DOHH2 (cell line): Measurements from ENCODE around the gene KCNG4.

Experiments
- H3F3A ChIP-seq: fragments of 200-600 bp; sonication (generic), shearing (Covaris generic); 2 replicates; pipeline ENCODE4 v1.6.0; 2016; ENCODE audit warnings: antibody characterized with exemption, mild to moderate bottlenecking; ENCODE audit not compliant: control insufficient read depth, insufficient read depth
- H3K27ac ChIP-seq: fragments of 200-600 bp; sonication (generic); 2 replicates; pipeline ENCODE4 v1.5.1; 2014; ENCODE audit warnings: low read depth, mild to moderate bottlenecking, low read length, moderate library complexity
- H3K27me3 ChIP-seq: fragments of 200-600 bp; sonication (generic); 2 replicates; pipeline ENCODE4 v1.6.1; 2014; ENCODE audit warnings: mild to moderate bottlenecking, low read length, mixed read lengths; ENCODE audit not compliant: control insufficient read depth
- H3K36me3 ChIP-seq: fragments of 200-600 bp; sonication (generic); 2 replicates; pipeline ENCODE4 v1.6.1; 2014; ENCODE audit warnings: mild to moderate bottlenecking, low read length, moderate library complexity, mixed read lengths; ENCODE audit not compliant: control insufficient read depth
- H3K4me1 ChIP-seq: fragments of 200-600 bp; sonication (generic); 2 replicates; pipeline ENCODE4 v1.6.1; 2014; ENCODE audit warnings: mild to moderate bottlenecking, low read length, mixed read lengths; ENCODE audit not compliant: control insufficient read depth
- H3K4me2 ChIP-seq: fragments of 200-600 bp; sonication (generic); 2 replicates; pipeline ENCODE4 v1.6.0; 2014; ENCODE audit warnings: mild to moderate bottlenecking, low read length, moderate library complexity
- H3K4me3 ChIP-seq: fragments of 200-600 bp; sonication (generic); 2 replicates; pipeline ENCODE4 v1.5.1; 2014; ENCODE audit warnings: mild to moderate bottlenecking, low read length, mixed read lengths
- H3K79me2 ChIP-seq: fragments of 200-600 bp; sonication (generic); 2 replicates; pipeline ENCODE4 v1.6.1; 2014; ENCODE audit warnings: mild to moderate bottlenecking, low read length, mixed read lengths; ENCODE audit not compliant: control insufficient read depth
- H3K9me2 ChIP-seq: fragments of 200-600 bp; sonication (generic); replicated peaks from 2 replicates; pipeline ENCODE4 v1.6.1; 2014; ENCODE audit warnings: mild to moderate bottlenecking, low read length, mixed read lengths; ENCODE audit not compliant: control insufficient read depth
- H3K9me3 ChIP-seq: fragments of 200-600 bp; sonication (generic); 2 replicates; pipeline ENCODE4 v1.6.1; 2014; ENCODE audit warnings: antibody characterized with exemption, low read length, mixed read lengths; ENCODE audit not compliant: control insufficient read depth, insufficient read depth
- H4K20me1 ChIP-seq: fragments of 200-600 bp; sonication (generic); 2 replicates; pipeline ENCODE4 v1.6.0; 2014; ENCODE audit warnings: low read depth, mild to moderate bottlenecking, antibody characterized with exemption, low read length, moderate library complexity; ENCODE audit not compliant: control insufficient read depth, insufficient read depth
- CTCF ChIP-seq: fragments of 200-600 bp; sonication (generic); IDR thresholded peaks from one replicate; pipeline ENCODE4 v1.5.1; 2014; ENCODE audit warnings: antibody characterized with exemption, mild to moderate bottlenecking, low read depth, low read length; ENCODE audit not compliant: poor library complexity, severe bottlenecking
- EZH2phosphoT487 ChIP-seq: fragments of 200-600 bp; sonication (generic); IDR thresholded peaks from 2 replicates; pipeline ENCODE4 v1.6.1; 2017; ENCODE audit warnings: borderline replicate concordance, mild to moderate bottlenecking, antibody characterized with exemption, low read length, moderate library complexity, mixed read lengths

The KCNG4 gene

GRCh38 chr16:84284154-84284722 is 44.4 kb upstream of the KCNG4 start:
- Histone ChIP-seq H3K27ac (no peak overlapping the region), H3K4me1 (no peaks in the 10 kb centered on the region), H3K79me2 (no peaks in the 10 kb centered on the region), H3F3A (no peaks in the 10 kb centered on the region), H3K4me3 (no peak overlapping the region), H3K9me2 (no peaks in the 10 kb centered on the region), H3K36me3 (no peaks in the 10 kb centered on the region), H3K27me3 (peaks cover 8% of the 10 kb centered on the region), H3K4me2 (no peak overlapping the region), H3K9me3 (no peaks in the 10 kb centered on the region), H4K20me1 (no peaks in the 10 kb centered on the region)
- no peak for TF ChIP-seq CTCF
- TF ChIP-seq EZH2phosphoT487: no peak

- Histone ChIP-seq H3F3A (no peaks in the 10 kb centered on the region), H3K27me3 (peaks cover 4% of the 10 kb centered on the region), H3K9me3 (no peaks in the 10 kb centered on the region), H3K4me2 (no peak overlapping the region), H3K4me1 (no peaks in the 10 kb centered on the region), H3K36me3 (no peaks in the 10 kb centered on the region), H3K9me2 (no peaks in the 10 kb centered on the region), H3K79me2 (no peaks in the 10 kb centered on the region), H4K20me1 (no peaks in the 10 kb centered on the region), H3K4me3 (no peak overlapping the region), H3K27ac (no peak overlapping the region)
- no peak for TF ChIP-seq EZH2phosphoT487
Measured at GRCh38 chr16:84283314-84284153, 43.7 kb upstream of the KCNG4 start.

GRCh38 chr16:84282533-84282932 is 42.7 kb upstream of the KCNG4 start:
- Histone ChIP-seq H3K27ac (no peak overlapping the region), H3K36me3 (no peaks in the 10 kb centered on the region), H3K4me1 (no peaks in the 10 kb centered on the region), H3K79me2 (no peaks in the 10 kb centered on the region), H3F3A (no peaks in the 10 kb centered on the region), H3K9me3 (no peaks in the 10 kb centered on the region), H4K20me1 (no peaks in the 10 kb centered on the region), H3K9me2 (no peaks in the 10 kb centered on the region), H3K27me3 (no peaks in the 10 kb centered on the region), H3K4me3 (no peak overlapping the region), H3K4me2 (no peak overlapping the region)
- TF ChIP-seq CTCF (no peak), EZH2phosphoT487 (no peak)

GRCh38 chr16:84281074-84281473 is 41.3 kb upstream of the KCNG4 start:
- Histone ChIP-seq H3K9me2 (no peaks in the 10 kb centered on the region), H4K20me1 (no peaks in the 10 kb centered on the region), H3K4me3 (no peak overlapping the region), H3K79me2 (no peaks in the 10 kb centered on the region), H3K4me1 (no peaks in the 10 kb centered on the region), H3K36me3 (no peaks in the 10 kb centered on the region), H3K27me3 (0 out of 2 replicates have a peak, but pooled peaks cover 2% of the 10 kb centered on the region), H3K9me3 (no peaks in the 10 kb centered on the region), H3K27ac (no peak overlapping the region), H3K4me2 (no peak overlapping the region), H3F3A (no peaks in the 10 kb centered on the region)
- no peak for TF ChIP-seq EZH2phosphoT487
